GM12892 (cell line): Measurements from ENCODE around the gene GADL1.

Source experiments
- POLR2A ChIP-seq: IDR thresholded peaks from 2 replicates; pipeline ENCODE4 v1.6.1; 2011; ENCODE audit warnings: low read depth, low read length, control low read depth
- POLR2AphosphoS5 ChIP-seq: IDR thresholded peaks from 2 replicates; pipeline ENCODE4 v1.6.1; 2011; ENCODE audit warnings: low read depth, low read length, control low read depth
- TAF1 ChIP-seq: IDR thresholded peaks from 2 replicates; pipeline ENCODE4 v1.6.1; 2011; ENCODE audit warnings: low read depth, mild to moderate bottlenecking, control low read depth, low read length, borderline replicate concordance

DNA sequence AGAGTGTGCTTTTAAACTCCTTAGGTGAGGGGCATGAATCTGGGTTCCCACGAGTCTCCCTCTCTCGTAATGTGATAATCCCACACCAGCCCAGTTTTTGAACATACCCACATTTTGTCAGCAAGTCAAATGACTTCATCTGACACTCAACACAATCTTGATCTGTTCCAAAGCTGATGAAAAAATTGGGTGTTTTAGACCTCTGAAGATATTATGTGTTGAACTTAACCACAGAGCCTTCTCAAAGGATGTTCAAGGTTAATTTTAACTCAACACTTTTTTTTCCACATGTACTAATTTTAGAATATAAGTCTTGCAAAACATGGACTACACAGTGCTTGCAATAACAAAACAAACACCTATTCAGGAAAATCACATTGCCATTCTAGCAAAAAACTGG lies 164.9 kb downstream of the GADL1 start:
- TF ChIP-seq POLR2A (no peak), POLR2AphosphoS5 (no peak), TAF1 (no peak)
